AG09319 (cell line): ENCODE data around the gene DLG1.

ENCODE experiments used
- DNase-seq: peaks from one replicate; pipeline ENCODE4 v3.0.0-alpha.2; 2010; ENCODE audit warnings: low read depth; ENCODE audit errors: extremely low read depth
- CTCF ChIP-seq: IDR thresholded peaks from 2 replicates; pipeline ENCODE4 v1.5.1; 2011; ENCODE audit warnings: low read depth, mild to moderate bottlenecking, inconsistent platforms, low read length, moderate library complexity

DLG1 gene

GRCh38 chr3:197001106-197001971 lies 297.1 kb downstream of the DLG1 start:
- no peak for TF ChIP-seq CTCF
- DNase-seq, result no peak

DNA sequence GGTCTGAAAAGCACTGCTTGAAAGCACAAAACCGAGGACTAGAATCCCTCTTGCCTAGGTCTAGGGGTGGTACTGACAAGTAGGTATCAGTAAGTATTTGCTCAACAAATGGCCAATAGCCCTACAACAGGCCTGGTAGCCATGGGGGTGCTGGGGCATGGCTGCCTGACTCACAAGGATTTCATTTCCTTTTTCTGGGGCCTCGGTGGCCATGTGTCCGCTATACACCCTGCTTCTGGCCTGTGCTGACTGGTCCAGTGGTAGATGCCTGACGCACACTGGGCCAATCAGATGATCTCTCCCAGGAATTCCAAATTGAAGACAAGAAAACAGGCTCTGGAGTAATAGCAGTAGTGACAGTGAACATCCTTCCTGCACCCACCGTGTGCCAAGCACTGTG lies 298.2 kb downstream of the DLG1 start:
- no peak for TF ChIP-seq CTCF
- DNase-seq, result no peak

DNA sequence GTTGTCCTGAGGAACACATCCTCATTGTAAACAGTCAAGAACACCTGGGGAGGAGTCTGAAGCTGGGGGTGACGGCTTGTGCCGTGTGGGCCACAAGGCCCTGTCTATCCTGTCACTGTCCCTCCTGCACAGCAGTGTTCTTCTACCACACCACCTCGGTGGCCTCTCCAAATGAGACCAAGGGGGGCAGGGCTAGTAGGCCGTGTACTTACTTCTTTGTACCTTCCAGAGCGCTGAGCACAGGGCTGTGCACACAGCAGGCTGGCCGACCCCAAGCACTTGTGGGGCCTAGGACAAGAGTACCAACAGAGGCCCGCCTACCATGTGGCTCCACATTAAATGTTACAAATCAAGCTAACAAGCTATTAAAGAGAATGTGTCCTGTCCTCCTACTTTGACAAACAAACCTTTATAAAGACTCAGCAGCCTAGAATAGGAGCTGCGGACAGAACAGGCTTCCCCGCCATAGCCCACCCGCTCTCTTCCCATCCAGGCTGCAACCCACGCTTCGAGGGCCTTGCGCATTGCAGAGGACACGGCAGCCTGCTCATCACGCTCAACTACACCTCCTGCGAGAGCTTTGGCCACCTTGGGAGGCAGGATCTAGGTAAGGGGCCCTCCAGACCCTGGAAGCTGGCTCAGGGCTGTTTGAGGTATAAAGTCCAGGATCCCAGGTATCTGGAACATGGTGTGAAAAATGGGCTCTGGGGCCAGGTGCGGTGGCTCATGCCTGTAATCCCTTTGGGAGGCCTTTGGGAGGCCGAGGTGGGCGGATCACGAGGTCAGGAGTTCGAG lies 299.2 kb downstream of the DLG1 start:
- no peak for DNase-seq
- no peak for TF ChIP-seq CTCF

GRCh38 chr3:196997311-196997710 lies 301.1 kb downstream of the DLG1 start:
- no peak for DNase-seq
- TF ChIP-seq CTCF, result no peak

DNA sequence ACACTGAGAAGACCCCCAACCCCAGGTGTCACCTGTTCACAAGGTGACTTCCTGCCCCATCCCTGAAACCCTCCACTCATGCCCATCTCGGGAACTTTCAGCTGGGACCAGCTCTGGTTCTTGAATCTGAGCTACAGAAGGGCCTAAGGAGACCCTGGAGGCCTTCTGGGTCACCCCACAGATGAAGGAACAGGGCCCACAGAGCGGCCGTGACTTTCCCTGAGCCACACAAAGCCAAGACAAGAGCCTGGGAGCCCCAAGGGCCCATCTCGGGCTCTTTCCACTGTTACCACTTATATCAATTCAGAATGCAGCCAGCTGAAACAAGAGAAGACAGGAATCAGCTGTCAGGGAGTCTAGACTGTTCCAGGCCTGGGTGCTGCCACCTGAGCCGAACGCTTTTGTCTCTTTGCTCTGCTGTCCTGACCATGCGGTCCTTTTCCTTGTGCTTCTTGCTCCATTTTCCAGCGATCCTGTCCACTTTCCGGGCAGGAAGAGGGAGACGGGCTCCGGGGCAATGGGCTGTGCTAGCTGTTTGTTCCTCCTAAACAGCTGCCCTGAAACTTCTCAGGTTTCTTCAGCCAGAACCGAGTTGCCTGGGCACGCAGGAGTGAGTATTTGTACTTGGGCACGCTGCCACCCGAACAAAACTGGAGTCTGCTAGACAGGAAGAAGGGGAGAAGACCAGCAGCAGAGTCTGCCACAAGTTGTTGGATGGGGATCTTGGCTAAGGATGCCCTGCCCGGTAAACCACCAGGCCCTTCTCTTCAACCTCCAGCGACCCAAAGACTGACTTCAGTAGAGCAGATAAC lies 301.8 kb downstream of the DLG1 start:
- no peak for TF ChIP-seq CTCF
- DNase-seq, result no peak

- TF ChIP-seq CTCF, result no peak
- no peak for DNase-seq
Measured at GRCh38 chr3:196995646-196996355, 302.6 kb downstream of the DLG1 start.
